ENCODE data around the gene MRPL36.

GRCh38 chr5:1836891-1837880 lies 37.5 kb upstream of the MRPL36 start:
- TF ChIP-seq CTCF (IDR thresholded peaks at IDR 0.05) (no peak), POLR2AphosphoS5 (IDR thresholded peaks at IDR 0.05; ENCODE audit: insufficient read depth in 1 of 2, low read depth in 1 of 2) (no peak)
